GM21737 (cell line): ENCODE data around the gene ABLIM2.

Experiments used
- ATAC-seq: cut with Tn5 transposase; IDR thresholded peaks from one replicate; pipeline ENCODE4 v1.9.1; 2021; ENCODE audit warnings: mild to moderate bottlenecking, moderate library complexity; ENCODE audit not compliant: unreplicated experiment

Gene ABLIM2

DNA sequence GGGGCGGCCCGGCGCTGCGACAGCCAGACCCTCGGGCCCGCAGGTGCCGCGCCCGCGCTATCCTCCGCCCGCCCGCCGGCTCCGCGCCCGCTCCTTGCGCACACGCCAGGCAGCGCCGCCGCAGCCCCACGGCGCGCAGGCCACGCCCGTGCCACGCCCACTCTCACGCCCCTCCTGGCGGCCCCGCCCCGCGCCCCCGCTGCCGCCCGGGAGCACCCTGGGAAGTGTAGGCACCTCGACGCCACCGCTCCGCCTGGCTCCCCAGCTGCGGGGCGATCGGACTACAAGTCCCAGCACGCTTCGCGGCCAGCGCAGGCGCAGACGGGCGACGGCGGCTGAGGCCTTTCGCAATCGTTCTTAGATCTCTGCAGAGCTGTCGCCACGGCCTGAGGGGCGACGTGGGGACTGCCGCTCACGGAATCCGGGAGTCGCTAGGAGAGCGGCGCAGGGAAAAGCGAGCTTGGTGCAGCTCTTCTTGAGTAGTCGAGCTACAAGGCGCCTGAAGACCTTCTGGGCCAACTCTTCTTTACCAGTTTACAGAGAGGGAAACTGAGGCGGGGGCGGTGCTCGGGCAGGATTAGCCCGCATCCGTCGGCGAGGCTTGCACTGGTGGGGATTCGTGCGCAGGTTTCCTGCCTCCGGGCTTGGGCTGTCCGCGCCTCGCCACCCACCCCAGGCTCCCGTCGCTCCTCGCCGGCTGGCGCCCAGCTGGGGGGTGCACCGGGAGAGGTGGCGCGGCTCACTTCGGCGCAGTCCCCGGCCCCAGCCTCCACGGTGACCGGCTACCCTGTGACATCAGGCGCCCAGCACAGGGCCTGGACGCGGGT lies at the start of gene ABLIM2:
Gene ABLIM2, minus strand, starts transcription at position 104 of the 827 bp plus-strand sequence. CDS start 124 bp downstream, outside the sequence.
- peak; percentile 97 for ATAC-seq

DNA sequence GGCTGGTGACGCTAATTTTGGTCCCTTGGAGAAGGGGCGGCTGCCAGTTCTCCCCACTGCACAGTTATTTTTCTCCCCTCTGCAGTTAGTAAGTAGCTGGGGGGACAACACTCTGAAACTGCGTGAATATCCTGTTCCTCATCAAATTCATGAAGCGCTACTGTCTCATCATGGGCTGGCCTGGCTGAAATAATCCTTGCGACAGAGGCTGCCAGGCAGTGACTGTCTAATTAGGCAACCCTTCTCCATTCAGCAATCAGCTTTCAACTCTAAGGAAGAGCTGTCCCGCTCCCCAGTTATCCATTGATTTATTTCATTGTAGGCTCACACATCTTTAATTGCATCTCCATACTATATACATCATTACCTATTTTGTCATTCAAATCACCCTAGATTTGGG lies 48.7 kb upstream of the ABLIM2 start:
- ATAC-seq: no peak

DNA sequence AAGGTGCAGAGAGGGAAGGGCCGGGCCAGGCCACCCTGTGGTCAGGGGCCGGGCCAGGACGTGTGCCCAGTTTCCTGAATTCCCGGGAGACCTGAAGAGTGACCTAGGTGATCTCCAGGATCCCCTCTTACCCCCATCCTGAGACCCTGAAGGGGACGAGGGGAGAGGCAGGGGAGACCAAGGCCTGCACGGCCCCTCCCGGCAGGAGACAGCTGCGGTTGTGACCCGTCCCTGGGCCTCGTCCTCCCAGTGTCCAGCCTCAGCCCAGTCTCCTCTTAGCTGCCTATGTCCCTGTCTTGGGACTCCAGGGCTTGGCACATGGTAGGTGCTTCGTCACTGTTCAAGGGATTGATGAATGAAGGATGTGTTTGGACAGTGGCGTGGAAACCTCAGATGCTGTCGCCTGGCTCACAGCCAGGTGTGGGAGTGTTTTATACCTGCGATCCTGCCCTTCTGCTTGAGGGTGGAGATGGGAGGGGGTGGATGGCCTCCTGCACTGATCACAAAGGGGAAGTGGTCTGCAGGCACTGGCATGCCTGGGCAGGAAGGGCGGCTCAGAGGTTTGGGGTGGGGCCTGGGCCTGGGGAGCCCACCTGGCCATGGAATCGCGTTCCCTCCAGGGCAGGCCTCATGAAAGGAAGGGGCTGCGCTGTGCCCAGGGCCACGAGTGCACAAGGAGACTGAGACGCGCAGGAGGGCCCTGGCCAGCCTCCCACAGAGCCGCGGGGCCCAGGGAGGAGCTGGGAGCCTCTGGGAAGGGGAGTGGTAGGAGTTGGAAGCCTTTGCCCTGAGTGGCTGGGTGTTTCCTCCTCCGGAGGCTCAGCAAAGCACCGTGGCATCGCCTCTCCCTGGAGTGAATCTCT lies 47.4 kb upstream of the ABLIM2 start:
- no peak for ATAC-seq

DNA sequence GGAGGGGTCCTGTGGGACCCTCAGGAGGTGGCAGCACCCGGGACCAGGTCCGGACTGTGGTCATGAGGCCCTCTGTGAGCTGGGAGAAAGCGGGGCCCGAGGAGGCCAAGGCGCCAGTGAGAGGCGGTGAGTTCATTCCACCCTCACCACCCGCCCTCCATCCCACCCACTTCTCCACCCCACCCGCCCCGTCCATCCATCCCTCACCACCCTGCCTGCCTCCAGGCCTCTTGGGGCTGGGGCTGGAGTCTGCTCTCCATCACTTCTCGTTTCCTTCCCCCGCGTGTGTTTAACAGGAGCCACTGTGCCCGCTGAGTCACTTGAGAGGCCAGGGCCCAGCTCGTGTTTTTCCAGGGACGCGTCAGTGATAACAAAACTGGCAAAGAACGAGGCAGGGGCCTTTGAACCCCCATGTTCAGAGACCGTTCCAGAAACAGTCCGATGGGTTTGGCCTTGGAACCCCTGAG lies 46.7 kb upstream of the ABLIM2 start:
- ATAC-seq: no peak

DNA sequence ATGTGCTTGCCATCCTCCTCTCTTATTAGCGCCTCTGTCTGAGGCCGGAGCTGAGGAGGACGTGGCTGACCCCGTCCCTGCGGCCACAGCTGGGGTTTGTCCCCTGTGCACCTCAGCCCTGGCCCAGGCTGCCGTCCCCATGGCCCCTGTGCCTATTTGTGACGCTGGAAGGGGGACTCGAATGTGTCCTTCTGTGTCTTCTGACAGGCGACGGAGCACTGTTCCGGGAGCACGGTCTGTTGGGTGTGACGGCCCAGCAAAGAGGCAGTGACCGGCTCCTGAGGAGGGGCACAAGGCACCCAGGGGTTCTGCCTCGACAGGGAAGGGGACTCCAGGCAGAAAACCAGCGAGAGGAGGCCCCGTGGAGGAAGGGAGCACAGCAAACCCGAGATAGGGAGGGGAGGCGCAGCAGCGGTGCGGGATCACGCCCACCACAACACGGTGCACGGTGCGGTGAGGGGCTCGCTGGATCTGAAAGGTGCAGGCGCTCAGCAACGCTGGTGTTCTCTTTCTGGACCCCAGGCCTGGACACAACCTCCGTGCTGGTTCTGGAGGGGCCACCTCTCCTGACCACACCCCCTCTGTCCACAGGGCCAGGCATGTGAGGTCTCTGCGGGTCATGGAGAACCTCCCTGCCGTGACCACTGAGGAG lies 46.1 kb upstream of the ABLIM2 start:
- no peak for ATAC-seq

DNA sequence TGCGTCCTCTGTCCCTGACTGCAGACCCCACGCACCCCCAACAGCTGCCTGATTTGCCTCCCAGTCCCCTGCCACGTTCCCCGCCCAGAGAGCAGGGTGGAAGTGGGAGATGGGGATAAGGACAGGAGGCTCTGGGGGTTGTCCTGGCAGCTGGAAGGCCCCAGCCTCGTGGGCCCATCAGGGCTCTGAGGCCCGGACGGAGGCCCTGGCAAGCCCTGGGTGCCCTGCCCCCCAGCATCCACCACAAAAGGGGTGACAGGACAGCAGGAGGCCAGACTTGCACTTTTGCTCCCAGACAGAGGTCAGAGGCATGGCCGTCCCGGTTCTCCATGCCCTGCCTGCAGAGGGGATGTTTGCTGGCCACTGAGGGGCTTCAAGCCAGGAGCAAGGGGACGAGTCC lies 45.2 kb upstream of the ABLIM2 start:
- ATAC-seq: no peak

DNA sequence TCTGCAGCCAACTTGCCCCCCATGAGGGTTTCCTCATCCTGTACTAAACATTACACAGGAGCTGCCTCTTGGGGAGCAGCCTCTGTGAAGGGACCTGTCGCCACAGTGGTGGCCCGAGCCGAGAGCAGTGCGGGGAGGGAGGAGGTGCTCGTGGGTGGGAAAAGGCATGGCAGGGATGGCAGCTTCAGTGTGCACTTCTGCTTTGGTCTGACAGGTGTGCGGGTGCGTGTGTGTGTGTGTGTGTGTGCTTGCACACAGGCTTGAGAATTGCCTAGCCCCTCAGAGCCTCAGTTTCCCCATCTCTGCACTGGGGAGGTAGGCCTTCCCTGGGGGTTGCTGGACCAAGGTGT lies 44.4 kb upstream of the ABLIM2 start:
- no peak for ATAC-seq

DNA sequence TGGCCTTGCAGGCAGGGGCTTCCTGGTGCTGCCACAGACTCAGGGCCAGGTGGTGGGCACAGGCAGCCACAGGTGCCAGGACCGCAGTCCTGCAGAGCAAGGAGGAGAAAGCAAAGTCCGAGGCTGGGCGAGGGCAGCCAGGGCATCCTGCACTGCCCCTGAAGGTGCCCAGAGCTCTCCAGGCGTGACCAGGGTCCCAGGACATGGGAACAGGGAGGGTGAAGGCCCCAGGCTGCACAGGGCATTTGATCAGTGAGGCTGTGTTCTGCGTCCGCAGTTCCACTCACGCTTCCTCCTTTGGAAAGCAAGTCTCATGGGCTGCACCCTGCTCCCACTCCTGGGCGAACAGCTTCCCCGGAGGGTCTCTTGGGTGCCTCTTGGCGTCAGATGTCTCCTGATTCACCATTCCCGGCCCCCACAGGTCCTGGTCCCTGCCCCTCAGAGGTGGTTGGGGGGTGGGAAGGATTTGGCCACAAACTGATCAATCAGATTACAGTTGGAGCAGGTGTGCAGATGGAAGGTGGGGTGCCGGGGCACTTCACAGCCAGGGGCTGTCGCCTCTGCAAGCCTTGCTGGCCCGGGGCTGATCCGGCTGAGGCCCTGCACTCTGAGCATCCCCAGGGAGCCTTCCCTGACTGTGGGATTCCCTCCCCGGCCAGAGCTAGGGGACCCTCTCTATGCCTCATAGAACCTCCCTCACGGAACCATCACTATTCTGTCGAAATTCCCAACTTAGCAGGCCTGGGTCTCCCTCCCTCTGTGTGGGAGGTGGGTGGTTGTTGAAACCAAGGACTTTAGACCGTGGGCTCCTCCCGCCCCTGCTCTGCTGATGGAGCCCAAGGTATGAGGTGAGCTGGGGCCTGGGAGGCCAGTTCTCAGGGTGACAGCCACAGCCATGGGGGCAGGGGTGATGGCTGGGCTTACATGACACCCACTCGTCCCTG lies 43.8 kb upstream of the ABLIM2 start:
- ATAC-seq: no peak

DNA sequence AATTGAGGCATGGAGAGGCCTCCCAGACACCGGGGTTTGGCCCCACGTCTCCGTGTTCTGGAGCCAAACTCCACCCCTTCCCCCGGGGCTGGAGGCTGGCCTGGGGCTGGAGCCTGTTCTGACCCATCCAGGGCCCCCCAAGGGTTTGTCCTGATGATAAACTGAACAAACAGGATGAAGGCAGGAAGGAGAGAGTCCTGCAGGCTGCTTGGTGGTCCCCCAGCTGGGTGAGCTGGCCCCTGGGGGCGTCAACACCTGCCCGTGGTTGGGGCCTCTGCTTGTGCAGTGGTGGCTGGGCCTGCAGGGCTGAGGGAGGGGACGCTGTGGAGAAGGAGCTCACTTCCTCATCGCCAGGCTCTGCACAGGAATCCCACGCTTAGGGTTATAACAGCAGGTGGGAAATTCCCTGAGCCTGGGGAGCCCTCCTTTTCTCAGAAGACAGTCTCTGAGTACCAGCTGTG lies 42.7 kb upstream of the ABLIM2 start:
- ATAC-seq: peak; percentile 38

DNA sequence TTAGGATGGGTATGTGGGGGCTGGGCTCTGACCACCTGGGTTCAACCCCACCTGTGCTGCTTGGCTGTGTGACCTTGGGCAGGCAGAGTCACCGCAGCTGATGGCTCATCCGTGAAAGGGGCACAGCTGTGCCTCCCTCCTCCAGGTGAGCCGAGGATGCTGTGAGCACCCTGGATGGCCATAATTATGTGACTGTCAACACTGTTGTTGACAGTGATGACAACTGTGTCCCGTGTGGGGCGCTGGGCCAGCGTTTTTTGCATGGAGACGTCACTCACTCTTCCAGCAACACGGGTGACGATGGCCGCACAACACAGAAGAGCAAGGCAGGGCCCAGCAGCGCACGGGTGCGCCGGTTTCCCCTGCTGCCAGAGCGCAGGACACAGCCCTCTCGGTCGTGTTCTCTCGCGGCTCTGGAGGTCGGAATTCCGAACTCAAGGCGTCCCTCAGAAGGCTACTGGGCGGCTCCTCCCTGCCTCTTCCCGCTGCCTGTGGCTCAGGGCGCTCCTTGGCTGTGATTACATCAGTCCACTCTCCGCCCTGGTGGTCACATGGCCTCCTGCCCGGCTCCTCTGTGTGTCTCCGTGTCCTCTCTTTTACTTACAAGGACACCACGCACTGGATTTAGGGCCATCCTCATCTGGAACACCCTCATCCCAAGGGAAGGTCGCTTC lies 41.8 kb upstream of the ABLIM2 start:
- ATAC-seq: no peak

DNA sequence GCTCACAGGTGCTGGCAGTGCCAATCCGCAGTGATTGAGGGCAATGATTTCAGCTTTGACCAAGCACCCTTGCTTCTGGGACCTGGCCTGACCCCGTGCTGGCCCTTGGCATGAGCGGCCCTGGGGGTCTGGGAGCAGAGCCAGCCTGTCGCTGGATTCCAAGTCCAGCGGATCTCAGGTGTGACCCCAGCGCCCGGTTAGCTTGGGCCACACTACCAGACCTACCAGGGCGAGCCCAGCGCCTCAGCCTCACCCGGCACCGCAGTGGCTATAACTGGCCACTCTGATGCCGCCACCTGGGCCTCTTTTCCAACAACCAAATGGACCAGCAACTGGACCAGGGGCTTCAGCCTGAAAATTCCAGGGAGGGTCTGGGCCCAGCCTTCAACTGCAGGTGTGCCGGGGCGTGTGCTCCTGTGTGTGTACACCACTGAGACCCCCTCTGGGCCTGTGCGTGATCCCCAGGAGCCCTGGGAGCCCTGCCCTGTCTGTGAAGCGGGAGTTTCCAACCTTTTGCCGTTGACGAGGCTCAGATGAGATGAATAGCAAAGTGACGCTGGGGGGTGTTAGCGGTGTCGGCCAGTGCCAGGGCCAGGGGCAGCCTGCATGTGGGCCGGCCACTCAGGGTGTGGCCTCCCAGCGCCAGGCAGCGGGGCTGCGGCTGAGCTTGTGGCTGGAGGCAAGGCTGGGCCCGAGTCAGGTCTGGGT lies 41.1 kb upstream of the ABLIM2 start:
- no peak for ATAC-seq

DNA sequence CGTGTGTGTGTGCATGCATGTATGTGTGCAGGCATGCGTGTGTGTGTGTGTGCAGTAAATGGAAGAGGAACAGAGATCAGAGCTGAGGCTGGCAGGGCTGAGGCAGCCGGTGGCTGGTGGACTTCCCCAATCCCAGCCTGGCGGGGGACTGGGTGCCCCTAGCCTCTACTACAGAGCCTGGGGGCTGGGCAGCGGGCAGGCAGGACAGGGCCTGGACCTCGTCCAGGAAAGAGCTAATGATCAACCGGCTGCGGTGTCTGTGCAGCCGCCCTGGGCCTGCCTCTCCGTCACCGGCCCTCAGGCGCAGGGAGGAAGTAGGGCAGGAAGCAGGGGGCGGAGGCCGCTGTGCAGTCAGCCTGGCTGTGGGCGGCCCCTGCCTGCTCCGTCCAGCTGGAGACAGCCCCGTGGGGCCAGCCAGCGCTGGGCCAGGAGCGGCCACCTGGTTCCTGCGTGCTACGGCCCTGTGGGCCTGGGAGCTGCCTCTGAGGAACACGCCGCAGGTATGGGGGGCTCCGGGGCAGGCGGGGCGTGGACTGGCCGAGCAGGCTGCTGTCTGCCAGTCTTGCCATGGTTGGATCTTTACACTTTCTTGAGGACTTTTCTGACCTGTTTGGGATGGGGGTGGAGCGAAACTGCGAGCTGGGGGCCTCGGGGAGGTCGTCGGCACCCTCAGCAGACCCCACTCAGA lies 40.4 kb upstream of the ABLIM2 start, which contains the start of gene SH3TC1:
Gene SH3TC1, plus strand, starts transcription at position 385 of the 688 bp plus-strand sequence. CDS start 5,905 bp downstream, outside the sequence.
- ATAC-seq: peak; percentile 71

DNA sequence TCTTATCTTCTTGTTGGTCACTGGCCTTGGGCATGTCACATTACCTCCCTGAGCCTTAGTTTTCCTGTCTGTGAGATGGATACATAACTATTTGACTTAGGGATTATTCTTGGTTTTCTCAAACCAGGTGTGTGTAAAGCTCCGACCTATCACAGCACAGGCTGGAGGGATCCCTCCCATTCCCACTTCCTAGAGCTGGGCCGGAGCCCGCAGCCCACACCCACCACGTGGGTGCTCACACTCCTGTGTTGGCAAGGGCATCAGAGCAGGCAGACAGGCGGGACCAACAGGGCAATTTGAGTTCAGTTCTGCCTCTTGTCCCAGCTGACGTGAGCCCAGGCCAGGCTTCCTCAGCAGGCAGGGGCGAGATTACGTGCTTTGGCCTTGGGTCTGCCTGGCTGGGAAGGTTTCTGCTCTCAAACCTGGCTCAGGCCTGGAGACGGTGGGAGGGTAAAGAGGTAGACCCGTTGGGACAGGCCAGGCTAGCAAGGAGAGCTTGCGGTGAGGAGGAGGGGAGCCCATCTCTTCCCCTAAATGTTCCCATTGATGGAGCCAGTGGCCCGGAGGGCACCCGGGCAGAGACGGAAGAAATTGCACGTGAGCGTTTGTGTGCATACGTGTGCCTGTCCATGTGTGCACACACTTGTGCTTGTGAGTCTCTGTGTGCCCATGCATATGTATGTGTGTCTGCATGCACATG lies 39.7 kb upstream of the ABLIM2 start:
- ATAC-seq: no peak

DNA sequence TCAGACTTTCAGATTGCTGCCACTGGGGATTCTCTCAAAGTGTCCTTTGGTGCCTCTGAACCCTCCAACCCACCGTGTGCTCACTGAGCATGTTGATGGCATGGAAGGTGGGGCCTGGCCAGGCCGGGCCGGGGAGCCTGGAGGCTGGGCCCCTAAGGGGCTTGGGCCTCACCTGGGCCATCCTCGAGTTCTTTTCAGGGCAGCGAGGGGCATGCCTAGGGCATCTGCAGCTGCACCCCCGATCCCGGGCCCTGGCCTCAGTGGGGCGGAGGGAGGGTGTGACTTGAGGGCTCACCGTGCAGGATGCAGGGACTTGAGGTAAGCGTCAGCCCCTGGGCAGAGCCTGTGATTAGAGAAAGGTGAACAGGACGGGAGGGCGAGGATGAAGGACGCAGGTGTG lies 38.9 kb upstream of the ABLIM2 start:
- no peak for ATAC-seq

DNA sequence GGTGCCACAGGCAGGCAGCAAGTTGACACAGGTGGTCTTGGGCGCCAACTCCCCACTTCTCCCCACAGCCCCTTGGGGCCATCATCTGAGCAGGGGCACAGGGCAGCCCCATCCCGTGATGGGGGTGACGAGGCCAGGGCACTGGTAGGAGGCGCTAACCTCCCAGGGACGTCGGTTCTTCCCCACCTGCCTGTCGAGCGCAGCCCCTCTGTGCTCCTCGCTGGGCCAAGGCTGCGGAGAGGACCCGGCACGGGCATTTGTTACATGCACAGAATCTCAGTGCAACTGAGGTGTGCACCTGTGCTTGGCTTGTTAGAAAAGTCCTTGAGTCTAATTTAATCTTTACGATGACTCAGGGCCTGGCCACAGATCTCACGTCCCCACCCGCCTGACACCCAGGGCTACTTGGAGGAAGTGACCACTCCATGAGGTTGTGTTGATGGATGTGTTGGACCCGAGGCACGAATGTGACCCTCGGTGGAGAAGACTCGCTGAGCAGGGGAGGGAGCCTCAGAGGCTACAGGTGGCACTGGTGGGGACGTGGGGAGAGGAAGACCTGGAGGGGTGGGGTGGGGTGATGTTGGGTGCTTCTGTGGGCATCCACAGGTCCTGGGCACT lies 37.3 kb upstream of the ABLIM2 start:
- no peak for ATAC-seq

DNA sequence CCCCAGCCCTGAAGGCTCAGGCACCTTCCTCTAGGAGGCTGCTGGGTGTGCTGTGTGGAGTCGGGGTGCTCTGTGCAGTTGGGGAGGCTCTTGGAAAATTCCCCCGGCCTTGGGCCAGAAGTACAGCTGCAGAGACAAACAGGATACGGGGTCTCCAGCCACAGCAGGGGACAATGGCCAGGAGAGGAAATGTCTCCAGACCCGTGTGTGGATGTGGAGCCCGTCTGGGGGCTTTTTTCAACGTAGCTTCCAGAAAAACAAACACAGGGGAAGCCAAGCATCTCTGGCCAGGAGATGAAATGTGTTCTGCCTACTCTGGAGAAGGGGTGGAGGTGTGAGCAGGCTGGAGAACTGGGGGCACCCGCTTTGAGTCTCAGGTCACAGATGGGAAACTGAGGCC lies 36.8 kb upstream of the ABLIM2 start:
- ATAC-seq: no peak
